ENCODE measurements around the gene CLCN5.

GRCh38 chrX:50097071-50097470 lies 174.7 kb downstream of the CLCN5 start:
- TF ChIP-seq POLR2A (IDR thresholded peaks at IDR 0.05) (no peak), CTCF (IDR thresholded peaks at IDR 0.05) (no peak)
